K562 (cell line): ENCODE measurements around the gene MAP2K7. TPM values are rescaled to one million over a fixed set of nuclear protein-coding genes. Genes with fewer than 3 reads are reported as not detected.
A peak's percentile ranks its signal among the peaks of the same experiment; 100 is the strongest.

Experiments used
- BHLHE40 ChIP-seq: IDR thresholded peaks from 2 replicates; pipeline ENCODE4 v1.6.1; 2011; ENCODE audit warnings: low read length, improper control_type of control experiment
- CBFA2T3 ChIP-seq: fragments of 450-650 bp; IDR thresholded peaks from 2 replicates; pipeline ENCODE4 v1.6.1; 2017
- JUN ChIP-seq, 2 experiments: sonication (generic) in 1 of 2; formaldehyde crosslinking in 1 of 2; IDR thresholded peaks; 2 replicates each; pipeline versions ENCODE4 v1.6.1 to v1.8.0; 2012 to 2022; ENCODE audit warnings: borderline replicate concordance in 2 of 2, mild to moderate bottlenecking in 2 of 2, improper control_type of control experiment in 1 of 2, low read depth in 1 of 2, low read length in 1 of 2, missing genetic modification reagents in 1 of 2
- PPARD ChIP-seq: fragments of 250-450 bp; sonication (Bioruptor Pico); IDR thresholded peaks from 2 replicates; pipeline ENCODE4 v1.8.0; 2022; ENCODE audit warnings: inconsistent platforms, mild to moderate bottlenecking, moderate library complexity
- ZFX ChIP-seq: sonication (generic); formaldehyde crosslinking; IDR thresholded peaks from 2 replicates; pipeline ENCODE4 v1.8.0; 2022; ENCODE audit warnings: mild to moderate bottlenecking, missing genetic modification reagents, moderate library complexity
- ZNF354B ChIP-seq: fragments of 250-450 bp; sonication (Bioruptor Pico); IDR thresholded peaks from 2 replicates; pipeline ENCODE4 v1.4.0; 2020
- ZNF644 ChIP-seq: fragments of 200-800 bp; sonication (Bioruptor generic); IDR thresholded peaks from 2 replicates; pipeline ENCODE4 v1.6.1; 2016; ENCODE audit warnings: low read depth, missing genetic modification characterization, missing compliant biosample characterization
- polyA plus RNA-seq, 8 experiments: library from polyadenylated mRNA; depleted of rRNA in 4 of 8; stranded (reverse) in 5 of 8; unstranded in 3 of 8; fragments of >200 nt; fragmentation: Nextera tagmentation in 2 of 8; fragmentation: Illumina TruSeq in 1 of 8; extraction: Ambion mirVana in 2 of 8; extraction: Trizol in 1 of 8; gene quantifications; 2 replicates each; pipeline versions ENCODE4 v1.2.1 to v1.2.3, GENCODE V29; 2011 to 2014; ENCODE audit warnings: inconsistent platforms in 1 of 8, missing spikeins in 1 of 8
- total RNA-seq, 7 experiments: library from RNA; depleted of rRNA in 6 of 7; stranded (reverse); fragments of >200 nt in 6 of 7; fragmentation: Illumina TruSeq in 2 of 7; extraction: Trizol in 2 of 7; gene quantifications; 2 replicates each; pipeline versions ENCODE4 v1.2.1 to v1.2.3, GENCODE V29; 2011 to 2021; ENCODE audit warnings: low replicate concordance in 1 of 7
- TF ChIP-seq, protein P1 (sequence below): fragments of 450-650 bp; formaldehyde crosslinking; IDR thresholded peaks from 2 replicates; pipeline ENCODE4 v1.4.0; 2020; ENCODE audit warnings: mild to moderate bottlenecking, moderate library complexity
- TF ChIP-seq, protein P2 (sequence below): sonication (generic); formaldehyde crosslinking; IDR thresholded peaks from 2 replicates; pipeline ENCODE4 v1.8.0; 2023; ENCODE audit warnings: mild to moderate bottlenecking, missing genetic modification reagents
- TF ChIP-seq, protein P3 (sequence below), 3 experiments: fragments of 200-800 bp in 1 of 3; sonication (Bioruptor generic) in 1 of 3; sonication (generic) in 1 of 3; formaldehyde crosslinking in 1 of 3; IDR thresholded peaks; 2 replicates each; pipeline versions ENCODE4 v1.6.1 to v1.8.0; 2016 to 2022; ENCODE audit warnings: mild to moderate bottlenecking in 2 of 3, missing compliant biosample characterization in 2 of 3, missing genetic modification characterization in 2 of 3, missing genetic modification reagents in 1 of 3
- TF ChIP-seq, protein P4 (sequence below): fragments of 450-650 bp; formaldehyde crosslinking; IDR thresholded peaks from 2 replicates; pipeline ENCODE4 v1.4.0; 2022; ENCODE audit warnings: missing genetic modification characterization

Gene MAP2K7
- total and polyA plus RNA-seq, 9 of the 15 experiments (the other 6 are each of a cell fraction or from before 2014, with no cell fraction given), result 0.51 to 45.8 (median 14.1) TPM

DNA sequence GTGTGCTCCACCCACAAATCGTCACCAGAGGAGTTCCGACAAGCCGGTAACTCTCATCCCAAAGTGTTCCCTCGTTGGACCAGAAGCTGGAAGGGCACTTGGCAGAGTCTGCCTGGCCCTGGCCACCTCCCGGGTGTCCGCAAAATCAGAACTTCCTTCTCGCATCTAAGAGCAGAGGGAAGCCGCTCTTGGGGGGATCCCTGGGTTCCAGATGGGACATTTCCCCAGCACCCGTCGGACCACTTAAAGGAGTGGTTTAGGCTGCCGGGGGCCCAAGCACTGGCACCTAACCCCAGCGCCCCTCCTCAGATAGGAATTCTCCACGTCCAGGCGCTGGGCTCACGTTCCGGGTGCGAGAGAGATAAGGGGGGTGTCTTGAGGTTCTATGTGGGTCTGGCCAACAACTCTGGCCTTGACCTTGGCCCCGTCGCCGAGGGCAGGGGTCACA lies 857 bp upstream of the MAP2K7 start (continued):
- TF ChIP-seq CBFA2T3 (peak; percentile 30; the same call in 1 of the 2 replicates), ZNF354B (CRISPR knock-in tag) (no peak), BHLHE40 (peak; percentile 20; the same call in 1 of the 2 replicates), ZFX (CRISPR knock-in tag) (peak; percentile 12; the same call in 1 of the 2 replicates), ZNF644 (tag) (no peak), JUN (IDR thresholded peaks at IDR 0.05; ENCODE audit: borderline replicate concordance, low read depth, low read length) (no peak), JUN (CRISPR knock-in tag; IDR thresholded peaks at IDR 0.05; ENCODE audit: borderline replicate concordance) (0 out of 2 replicates have a peak, but pooled peaks have one; percentile 6), PPARD (CRISPR knock-in tag) (no peak)
- TF ChIP-seq, protein P1, sequence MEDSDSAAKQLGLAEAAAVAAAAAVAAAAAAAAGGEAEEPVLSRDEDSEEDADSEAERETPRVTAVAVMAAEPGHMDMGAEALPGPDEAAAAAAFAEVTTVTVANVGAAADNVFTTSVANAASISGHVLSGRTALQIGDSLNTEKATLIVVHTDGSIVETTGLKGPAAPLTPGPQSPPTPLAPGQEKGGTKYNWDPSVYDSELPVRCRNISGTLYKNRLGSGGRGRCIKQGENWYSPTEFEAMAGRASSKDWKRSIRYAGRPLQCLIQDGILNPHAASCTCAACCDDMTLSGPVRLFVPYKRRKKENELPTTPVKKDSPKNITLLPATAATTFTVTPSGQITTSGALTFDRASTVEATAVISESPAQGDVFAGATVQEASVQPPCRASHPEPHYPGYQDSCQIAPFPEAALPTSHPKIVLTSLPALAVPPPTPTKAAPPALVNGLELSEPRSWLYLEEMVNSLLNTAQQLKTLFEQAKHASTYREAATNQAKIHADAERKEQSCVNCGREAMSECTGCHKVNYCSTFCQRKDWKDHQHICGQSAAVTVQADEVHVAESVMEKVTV (CRISPR knock-in tag), result no peak
- TF ChIP-seq, protein P2, sequence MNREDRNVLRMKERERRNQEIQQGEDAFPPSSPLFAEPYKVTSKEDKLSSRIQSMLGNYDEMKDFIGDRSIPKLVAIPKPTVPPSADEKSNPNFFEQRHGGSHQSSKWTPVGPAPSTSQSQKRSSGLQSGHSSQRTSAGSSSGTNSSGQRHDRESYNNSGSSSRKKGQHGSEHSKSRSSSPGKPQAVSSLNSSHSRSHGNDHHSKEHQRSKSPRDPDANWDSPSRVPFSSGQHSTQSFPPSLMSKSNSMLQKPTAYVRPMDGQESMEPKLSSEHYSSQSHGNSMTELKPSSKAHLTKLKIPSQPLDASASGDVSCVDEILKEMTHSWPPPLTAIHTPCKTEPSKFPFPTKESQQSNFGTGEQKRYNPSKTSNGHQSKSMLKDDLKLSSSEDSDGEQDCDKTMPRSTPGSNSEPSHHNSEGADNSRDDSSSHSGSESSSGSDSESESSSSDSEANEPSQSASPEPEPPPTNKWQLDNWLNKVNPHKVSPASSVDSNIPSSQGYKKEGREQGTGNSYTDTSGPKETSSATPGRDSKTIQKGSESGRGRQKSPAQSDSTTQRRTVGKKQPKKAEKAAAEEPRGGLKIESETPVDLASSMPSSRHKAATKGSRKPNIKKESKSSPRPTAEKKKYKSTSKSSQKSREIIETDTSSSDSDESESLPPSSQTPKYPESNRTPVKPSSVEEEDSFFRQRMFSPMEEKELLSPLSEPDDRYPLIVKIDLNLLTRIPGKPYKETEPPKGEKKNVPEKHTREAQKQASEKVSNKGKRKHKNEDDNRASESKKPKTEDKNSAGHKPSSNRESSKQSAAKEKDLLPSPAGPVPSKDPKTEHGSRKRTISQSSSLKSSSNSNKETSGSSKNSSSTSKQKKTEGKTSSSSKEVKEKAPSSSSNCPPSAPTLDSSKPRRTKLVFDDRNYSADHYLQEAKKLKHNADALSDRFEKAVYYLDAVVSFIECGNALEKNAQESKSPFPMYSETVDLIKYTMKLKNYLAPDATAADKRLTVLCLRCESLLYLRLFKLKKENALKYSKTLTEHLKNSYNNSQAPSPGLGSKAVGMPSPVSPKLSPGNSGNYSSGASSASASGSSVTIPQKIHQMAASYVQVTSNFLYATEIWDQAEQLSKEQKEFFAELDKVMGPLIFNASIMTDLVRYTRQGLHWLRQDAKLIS (CRISPR knock-in tag), result 0 out of 2 replicates have a peak, but pooled peaks have one; percentile 36
- TF ChIP-seq, protein P3, sequence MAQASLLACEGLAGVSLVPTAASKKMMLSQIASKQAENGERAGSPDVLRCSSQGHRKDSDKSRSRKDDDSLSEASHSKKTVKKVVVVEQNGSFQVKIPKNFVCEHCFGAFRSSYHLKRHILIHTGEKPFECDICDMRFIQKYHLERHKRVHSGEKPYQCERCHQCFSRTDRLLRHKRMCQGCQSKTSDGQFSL (CRISPR knock-in tag; IDR thresholded peaks at IDR 0.05), result 0 out of 2 replicates have a peak, but pooled peaks have one; percentile 62
- TF ChIP-seq, protein P3 (tag; IDR thresholded peaks at IDR 0.05), result no peak
- TF ChIP-seq, protein P4, sequence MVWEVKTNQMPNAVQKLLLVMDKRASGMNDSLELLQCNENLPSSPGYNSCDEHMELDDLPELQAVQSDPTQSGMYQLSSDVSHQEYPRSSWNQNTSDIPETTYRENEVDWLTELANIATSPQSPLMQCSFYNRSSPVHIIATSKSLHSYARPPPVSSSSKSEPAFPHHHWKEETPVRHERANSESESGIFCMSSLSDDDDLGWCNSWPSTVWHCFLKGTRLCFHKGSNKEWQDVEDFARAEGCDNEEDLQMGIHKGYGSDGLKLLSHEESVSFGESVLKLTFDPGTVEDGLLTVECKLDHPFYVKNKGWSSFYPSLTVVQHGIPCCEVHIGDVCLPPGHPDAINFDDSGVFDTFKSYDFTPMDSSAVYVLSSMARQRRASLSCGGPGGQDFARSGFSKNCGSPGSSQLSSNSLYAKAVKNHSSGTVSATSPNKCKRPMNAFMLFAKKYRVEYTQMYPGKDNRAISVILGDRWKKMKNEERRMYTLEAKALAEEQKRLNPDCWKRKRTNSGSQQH, result 0 out of 2 replicates have a peak, but pooled peaks have one; percentile 23
